ENCODE results near the gene ATP2A1. TPM values are rescaled to one million over a fixed set of nuclear protein-coding genes. Genes with fewer than 3 reads are reported as not detected.

ATP2A1 gene
- total and polyA plus RNA-seq, 2 experiments from 2014 or later, result 0.13 to 2.3 TPM

GRCh38 chr16:28834349-28834748, 43.9 kb upstream of the ATP2A1 start:
- WGBS (ENCODE audit: low lambda C conversion rate, missing lambda C conversion rate), result 98% methylated on average over 14 of the region's 14 CpGs
- Histone ChIP-seq H3K36me3 (replicated peaks; ENCODE audit: insufficient read depth, low read depth) (peaks cover 11% of the 10 kb centered on the region), H3K4me2 (no peak overlapping the region), H2AFZ (no peak overlapping the region), H3K4me3 (no peak overlapping the region), H3K79me2 (peaks cover 27% of the 10 kb centered on the region), H3K9me2 (replicated peaks; ENCODE audit: insufficient read depth) (no peaks in the 10 kb centered on the region), H3K27me3 (no peaks in the 10 kb centered on the region), H3K9me3 (ENCODE audit: low read depth) (no peaks in the 10 kb centered on the region), H3K27ac (no peak overlapping the region), H3K4me1 (ENCODE audit: insufficient read depth) (no peaks in the 10 kb centered on the region), H4K20me1 (ENCODE audit: insufficient read depth, poor library complexity, severe bottlenecking) (peaks cover 21% of the 10 kb centered on the region)
- no peak for TF ChIP-seq CTCF (IDR thresholded peaks at IDR 0.05; ENCODE audit: poor library complexity)
- TF ChIP-seq EZH2phosphoT487 (IDR thresholded peaks at IDR 0.05; ENCODE audit: low read depth, severe bottlenecking, unreplicated experiment), result no peak
- TF ChIP-seq EZH2 (IDR thresholded peaks at IDR 0.05; ENCODE audit: borderline replicate concordance), result no peak
- no peak for DNase-seq (ENCODE audit: low spot score)

GRCh38 chr16:28834873-28835863, 43.1 kb upstream of the ATP2A1 start:
- Histone ChIP-seq H3K4me3 (no peak overlapping the region), H3K79me2 (peaks cover 19% of the 10 kb centered on the region), H3K9me3 (ENCODE audit: low read depth) (no peaks in the 10 kb centered on the region), H3K36me3 (replicated peaks; ENCODE audit: insufficient read depth, low read depth) (peaks cover 8% of the 10 kb centered on the region), H3K4me1 (ENCODE audit: insufficient read depth) (no peaks in the 10 kb centered on the region), H3K9me2 (replicated peaks; ENCODE audit: insufficient read depth) (no peaks in the 10 kb centered on the region), H3K27me3 (no peaks in the 10 kb centered on the region), H3K4me2 (no peak overlapping the region), H3K27ac (no peak overlapping the region), H2AFZ (no peak overlapping the region), H4K20me1 (ENCODE audit: insufficient read depth, poor library complexity, severe bottlenecking) (peaks cover 18% of the 10 kb centered on the region)
- TF ChIP-seq CTCF (IDR thresholded peaks at IDR 0.05; ENCODE audit: poor library complexity) (no peak), EZH2phosphoT487 (IDR thresholded peaks at IDR 0.05; ENCODE audit: low read depth, severe bottlenecking, unreplicated experiment) (no peak), EZH2 (IDR thresholded peaks at IDR 0.05; ENCODE audit: borderline replicate concordance) (no peak)
- 94% methylated on average over 22 of the region's 25 CpGs for WGBS (ENCODE audit: low lambda C conversion rate, missing lambda C conversion rate)
- no peak for DNase-seq (ENCODE audit: low spot score)

GRCh38 chr16:28835864-28836760, 42.2 kb upstream of the ATP2A1 start:
- no peak overlapping the region for H3K4me3 ChIP-seq

More at GRCh38 chr16:28835864-28836760, 42.2 kb upstream of the ATP2A1 start:
- no peak overlapping the region for H3K27ac ChIP-seq
- no peak overlapping the region for H3K4me2 ChIP-seq
- WGBS (ENCODE audit: low lambda C conversion rate, missing lambda C conversion rate), result 97% methylated on average over 20 of the region's 25 CpGs
- no peaks in the 10 kb centered on the region for H3K9me2 ChIP-seq (replicated peaks; ENCODE audit: insufficient read depth)
- peaks cover 14% of the 10 kb centered on the region for H3K79me2 ChIP-seq
- H2AFZ ChIP-seq, result no peak overlapping the region
- peaks cover 8% of the 10 kb centered on the region for H3K36me3 ChIP-seq (replicated peaks; ENCODE audit: insufficient read depth, low read depth)
- H3K27me3 ChIP-seq, result no peaks in the 10 kb centered on the region
- H4K20me1 ChIP-seq (ENCODE audit: insufficient read depth, poor library complexity, severe bottlenecking), result peaks cover 11% of the 10 kb centered on the region
- no peak for DNase-seq (ENCODE audit: low spot score)
- H3K4me1 ChIP-seq (ENCODE audit: insufficient read depth), result no peaks in the 10 kb centered on the region
- TF ChIP-seq CTCF (IDR thresholded peaks at IDR 0.05; ENCODE audit: poor library complexity) (no peak), EZH2phosphoT487 (IDR thresholded peaks at IDR 0.05; ENCODE audit: low read depth, severe bottlenecking, unreplicated experiment) (no peak), EZH2 (IDR thresholded peaks at IDR 0.05; ENCODE audit: borderline replicate concordance) (no peak)
- no peaks in the 10 kb centered on the region for H3K9me3 ChIP-seq (ENCODE audit: low read depth)
